Osteoblast (primary cell): ENCODE data around the gene KHNYN. TPM values are rescaled to one million over a fixed set of nuclear protein-coding genes. Genes with fewer than 3 reads are reported as not detected.

ENCODE experiments used
- DNase-seq: peaks from one replicate; pipeline ENCODE4 v3.0.0; 2011; ENCODE audit warnings: low spot score, mixed read lengths; ENCODE audit not compliant: insufficient read length; ENCODE audit errors: missing footprints
- H2AFZ ChIP-seq: 2 replicates; pipeline ENCODE4 v1.6.0; 2011; ENCODE audit warnings: mild to moderate bottlenecking, low read length
- H3K27ac ChIP-seq: 2 replicates; pipeline ENCODE4 v1.5.1; 2011; ENCODE audit warnings: mild to moderate bottlenecking, low read depth, low read length, moderate library complexity
- H3K27me3 ChIP-seq: 2 replicates; pipeline ENCODE4 v1.6.0; 2012; ENCODE audit warnings: mild to moderate bottlenecking, control low read depth, inconsistent platforms, low read length, moderate library complexity; ENCODE audit not compliant: insufficient read depth
- H3K36me3 ChIP-seq: 2 replicates; pipeline ENCODE4 v1.5.1; 2011; ENCODE audit warnings: mild to moderate bottlenecking, low read length, control low read depth, moderate library complexity; ENCODE audit not compliant: insufficient read depth
- H3K4me1 ChIP-seq: 2 replicates; pipeline ENCODE4 v1.5.1; 2011; ENCODE audit warnings: mild to moderate bottlenecking, low read length, control low read depth, moderate library complexity; ENCODE audit not compliant: insufficient read depth
- H3K4me2 ChIP-seq: 2 replicates; pipeline ENCODE4 v1.6.0; 2011; ENCODE audit warnings: mild to moderate bottlenecking, low read length; ENCODE audit not compliant: insufficient read depth
- H3K4me3 ChIP-seq: fragments of 200-600 bp; sonication (generic); 3 replicates; pipeline ENCODE4 v1.5.1; 2012; ENCODE audit warnings: mild to moderate bottlenecking, low read length, inconsistent platforms; ENCODE audit not compliant: insufficient read depth
- H3K79me2 ChIP-seq: 2 replicates; pipeline ENCODE4 v1.6.0; 2012; ENCODE audit warnings: mild to moderate bottlenecking, low read length, control low read depth, inconsistent platforms; ENCODE audit not compliant: insufficient read depth
- H3K9me3 ChIP-seq: 2 replicates; pipeline ENCODE4 v1.5.1; 2011; ENCODE audit warnings: low read depth, low read length, control low read depth
- H4K20me1 ChIP-seq: 2 replicates; pipeline ENCODE4 v1.6.0; 2012; ENCODE audit warnings: mild to moderate bottlenecking, low read length, control low read depth; ENCODE audit not compliant: insufficient read depth
- CTCF ChIP-seq: IDR thresholded peaks from 2 replicates; pipeline ENCODE4 v1.5.1; 2011; ENCODE audit warnings: mild to moderate bottlenecking, low read depth, low read length, moderate library complexity; ENCODE audit errors: extremely low read depth
- total RNA-seq: library from RNA; depleted of rRNA; stranded (reverse); fragments of >200 nt; gene quantifications from 2 replicates; pipeline ENCODE4 v1.2.3, GENCODE V29; 2012

Gene KHNYN
- total RNA-seq, 1 donor, result 58.6 TPM

DNA sequence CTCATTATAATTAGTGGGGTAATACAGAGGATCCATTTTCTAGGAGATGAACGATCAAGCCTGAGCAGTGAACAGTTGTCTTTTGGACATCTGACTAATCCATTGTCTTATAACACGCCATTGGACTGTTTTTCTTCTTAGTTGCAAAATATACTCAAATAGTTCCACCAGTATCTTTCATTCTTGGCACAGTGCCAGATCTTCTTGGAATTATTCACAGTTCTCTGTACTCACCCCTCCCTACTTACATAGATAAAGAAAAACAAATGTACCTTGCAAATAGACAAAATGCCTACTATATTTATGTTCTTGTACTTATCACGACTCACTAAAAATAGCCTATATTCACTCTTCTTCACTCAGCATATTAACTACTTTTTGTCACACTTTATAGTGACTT is 4.0 kb upstream of the KHNYN start:
- Histone ChIP-seq H3K9me3 (no peaks in the 10 kb centered on the region), H3K4me1 (peaks cover 20% of the 10 kb centered on the region), H3K4me3 (no peak overlapping the region), H3K27me3 (peaks cover 3% of the 10 kb centered on the region), H3K4me2 (no peak overlapping the region), H3K79me2 (peaks cover 9% of the 10 kb centered on the region), H3K27ac (peak overlapping the region; percentile 52), H3K36me3 (no peaks in the 10 kb centered on the region), H2AFZ (no peak overlapping the region), H4K20me1 (no peaks in the 10 kb centered on the region)
- DNase-seq, result peak; percentile 95
- TF ChIP-seq CTCF, result no peak

DNA sequence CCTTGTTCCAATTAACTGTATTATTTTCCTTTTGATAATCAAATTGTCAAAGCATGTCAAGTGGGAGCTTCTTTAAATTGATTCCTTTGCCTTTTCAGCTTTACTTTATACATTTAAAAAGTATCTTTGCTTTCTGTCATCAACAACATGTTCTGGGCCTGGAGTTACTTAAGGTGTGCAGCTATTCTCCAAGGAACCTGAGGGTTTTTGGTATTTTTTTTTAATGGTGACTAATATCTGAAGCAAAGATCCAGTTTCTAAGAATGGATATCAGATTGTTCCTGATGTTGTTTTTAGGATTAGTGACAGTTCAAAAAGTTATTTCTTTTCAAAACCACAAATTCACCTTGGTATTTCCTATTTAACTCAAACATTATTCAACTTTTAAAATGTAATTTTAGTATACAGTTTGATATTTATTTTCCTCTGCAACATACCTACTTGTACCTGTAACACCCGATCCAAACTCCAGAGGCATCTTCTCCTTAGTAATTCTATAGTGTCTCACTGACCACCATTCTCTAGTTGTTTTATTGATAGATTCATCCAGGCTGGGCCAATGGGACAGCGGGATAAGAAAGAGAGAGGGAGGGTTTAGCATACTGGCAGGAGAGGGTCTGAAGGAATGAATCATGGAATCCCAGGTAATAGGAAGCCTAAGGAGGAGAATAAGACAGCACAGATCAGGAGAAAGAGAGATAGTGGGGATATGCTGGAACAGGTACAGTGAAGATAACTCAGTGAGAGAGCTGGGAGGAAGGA is 3.4 kb upstream of the KHNYN start:
- Histone ChIP-seq H3K36me3 (no peaks in the 10 kb centered on the region), H2AFZ (no peak overlapping the region), H3K27me3 (no peaks in the 10 kb centered on the region), H3K4me1 (peaks cover 26% of the 10 kb centered on the region), H3K4me3 (no peak overlapping the region), H3K9me3 (no peaks in the 10 kb centered on the region), H3K27ac (no peak overlapping the region), H3K79me2 (peaks cover 13% of the 10 kb centered on the region), H4K20me1 (peaks cover 3% of the 10 kb centered on the region), H3K4me2 (no peak overlapping the region)
- no peak for TF ChIP-seq CTCF
- no peak for DNase-seq

- Histone ChIP-seq H3K36me3 (peaks cover under 1% of the 10 kb centered on the region), H3K4me2 (no peak overlapping the region), H3K4me1 (peaks cover 32% of the 10 kb centered on the region), H3K9me3 (no peaks in the 10 kb centered on the region), H3K79me2 (peaks cover 19% of the 10 kb centered on the region), H4K20me1 (peaks cover 9% of the 10 kb centered on the region), H3K27ac (no peak overlapping the region), H3K27me3 (no peaks in the 10 kb centered on the region), H3K4me3 (no peak overlapping the region), H2AFZ (no peak overlapping the region)
- TF ChIP-seq CTCF, result no peak
- DNase-seq, result no peak
Observed at GRCh38 chr14:24426912-24427536, 2.7 kb upstream of the KHNYN start.
